ENCODE measurements around the gene LIN52. TPM values are rescaled to one million over a fixed set of nuclear protein-coding genes. Genes with fewer than 3 reads are reported as not detected.

Gene LIN52
- total and polyA plus RNA-seq, 2 of the 8 experiments (the other 6 are each of a cell fraction or from before 2014, with no cell fraction given) = 6.8 to 11.6 TPM

DNA sequence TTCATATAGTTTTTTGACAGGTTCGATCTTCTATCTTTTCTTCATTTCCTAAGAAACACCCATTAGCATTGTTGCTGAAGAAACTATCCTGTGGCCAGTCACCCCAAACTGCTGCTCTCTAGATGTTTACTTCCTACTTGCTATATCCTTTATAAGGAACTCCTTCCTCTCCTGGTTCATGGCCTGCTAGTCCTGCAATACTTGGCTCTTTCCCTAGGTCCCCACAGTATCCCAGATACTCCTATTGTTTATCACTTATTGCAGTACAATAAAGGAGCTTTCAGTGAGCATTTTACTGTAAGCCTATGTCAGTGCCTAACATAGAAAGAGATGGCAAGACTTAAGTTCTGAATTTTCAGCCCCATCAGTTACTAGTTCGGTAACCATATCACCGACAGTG lies 3.3 kb upstream of the LIN52 start:
- POLR2A ChIA-PET (ENCODE audit: partially characterized antibody) = interaction anchor here (5.4 kb wide), 1 partner anchor 13 kb away, joined by 26 read pairs; no protein-coding TSS in a partner anchor
- Histone ChIP-seq H2BK120ac (replicated peaks; ENCODE audit: low read depth, low read length) (no peak overlapping the region), H2AFZ (ENCODE audit: low read length) (no peak overlapping the region), H3K4me2 (ENCODE audit: insufficient read depth in 1 of 2, low read depth in 2 of 2, low read length in 2 of 2) (no peak overlapping the region), H3K18ac (ENCODE audit: extremely low read depth, low read length) (no peak overlapping the region), H2AK5ac (ENCODE audit: low read depth, low read length) (no peak overlapping the region), H3K79me1 (ENCODE audit: low read depth, low read length) (no peaks in the 10 kb centered on the region; the same call in 1 of the 2 replicates), H3K36me3 (ENCODE audit: control insufficient read depth in 2 of 4, insufficient read depth in 4 of 4, low read length in 3 of 4) (no peaks in the 10 kb centered on the region), H3K4ac (replicated peaks; ENCODE audit: insufficient read length, low read depth, low read length) (no peak overlapping the region), H4K5ac (ENCODE audit: insufficient read length, low read depth, low read length) (no peak overlapping the region), H3K23me2 (ENCODE audit: low read depth, low read length) (peaks cover 7% of the 10 kb centered on the region; the same call in 1 of the 2 replicates), H2BK12ac (ENCODE audit: low read depth, low read length) (no peak overlapping the region), H3K4me3 (ENCODE audit: extremely low read depth in 1 of 4, insufficient read depth in 2 of 4, low read depth in 3 of 4, low read length in 4 of 4) (no peak overlapping the region), H3K79me2 (ENCODE audit: control insufficient read depth in 1 of 2, insufficient read depth in 2 of 2, low read length in 2 of 2) (peaks cover 3 to 26% of the 10 kb centered on the region in 2 experiments; a peak in 3 of 4 replicates), H3K9ac (replicated peaks in 1 of 4; ENCODE audit: extremely low read depth in 1 of 4, low read depth in 3 of 4, low read length in 3 of 4) (no peak overlapping the region), H2BK15ac (ENCODE audit: low read length) (no peak overlapping the region), H2BK5ac (ENCODE audit: low read depth, low read length) (no peak overlapping the region), H3K9me3 (ENCODE audit: insufficient read depth in 2 of 2, low read depth in 1 of 2, low read length in 1 of 2) (no peaks in the 10 kb centered on the region), H4K8ac (ENCODE audit: extremely low read depth, insufficient read depth, low read length) (no peak overlapping the region), H3K56ac (replicated peaks; ENCODE audit: insufficient read length, low read depth, low read length) (no peak overlapping the region), H4K20me1 (replicated peaks in 1 of 2; ENCODE audit: control insufficient read depth in 1 of 2, insufficient read depth in 2 of 2, low read length in 2 of 2) (no peaks in the 10 kb centered on the region), H3K27me3 (replicated peaks in 1 of 4; ENCODE audit: control insufficient read depth in 3 of 4, extremely low read depth in 1 of 4, insufficient read depth in 3 of 4, low read length in 3 of 4) (no peaks in the 10 kb centered on the region), H3K23ac (ENCODE audit: insufficient read length) (no peak overlapping the region), H2BK20ac (ENCODE audit: low read length) (no peak overlapping the region), H3K14ac (ENCODE audit: insufficient read length) (no peak overlapping the region), H3K4me1 (replicated peaks in 1 of 4; ENCODE audit: control insufficient read depth in 3 of 4, insufficient read depth in 4 of 4, low read length in 3 of 4) (peaks cover 0 to 3% (median 2%) of the 10 kb centered on the region in 4 experiments; a peak in 4 of 7 replicates), H4K91ac (replicated peaks; ENCODE audit: insufficient read length, low read length) (no peak overlapping the region), H3K27ac (ENCODE audit: low read depth, low read length) (no peak overlapping the region)
- DNase-seq (ENCODE audit: low read depth in 1 of 2, low spot score in 2 of 2) = no peak
- TF ChIP-seq NRF1 (IDR thresholded peaks at IDR 0.05; ENCODE audit: low read depth, low read length) (no peak), CEBPB (IDR thresholded peaks at IDR 0.05; ENCODE audit: low read depth, low read length) (no peak), CHD1 (IDR thresholded peaks at IDR 0.05; ENCODE audit: low read depth, low read length) (no peak), JUN (IDR thresholded peaks at IDR 0.05; ENCODE audit: low read depth, low read length) (no peak), FOSL1 (IDR thresholded peaks at IDR 0.05; ENCODE audit: insufficient read depth, low read depth, low read length) (no peak), BCL11A (IDR thresholded peaks at IDR 0.05; ENCODE audit: low read depth in 2 of 2, low read length in 2 of 2) (no peak), RFX5 (IDR thresholded peaks at IDR 0.05; ENCODE audit: borderline replicate concordance, low read depth, low read length) (no peak), SUZ12 (IDR thresholded peaks at IDR 0.05; ENCODE audit: low read length) (no peak)
- TF ChIP-seq, protein P1, sequence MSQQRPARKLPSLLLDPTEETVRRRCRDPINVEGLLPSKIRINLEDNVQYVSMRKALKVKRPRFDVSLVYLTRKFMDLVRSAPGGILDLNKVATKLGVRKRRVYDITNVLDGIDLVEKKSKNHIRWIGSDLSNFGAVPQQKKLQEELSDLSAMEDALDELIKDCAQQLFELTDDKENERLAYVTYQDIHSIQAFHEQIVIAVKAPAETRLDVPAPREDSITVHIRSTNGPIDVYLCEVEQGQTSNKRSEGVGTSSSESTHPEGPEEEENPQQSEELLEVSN (IDR thresholded peaks at IDR 0.05) = no peak
- CTCF ChIA-PET (ENCODE audit: partially characterized antibody) = no interaction called here
- FAIRE-seq = no peak
- 92% methylated on average over 3 of the region's 3 CpGs; no CpG with 5 or more reads in 1 of the 2 experiments for WGBS, 2 experiments (ENCODE audit: extremely low coverage in 1 of 2, insufficient coverage in 1 of 2, insufficient read length in 1 of 2, insufficient replicate concordance in 2 of 2, low coverage in 1 of 2, low lambda C conversion rate in 2 of 2, missing lambda C conversion rate in 1 of 2)

Data from H1 (cell line).